Ovary (tissue), 9 donors: ENCODE data around the gene VPS54. TPM values are rescaled to one million over a fixed set of nuclear protein-coding genes. Genes with fewer than 3 reads are reported as not detected.
"Not testable (repeated sequence)": the region's sequence is repeated elsewhere in the genome, so short reads cannot be mapped to it uniquely, and the experiment has no call there.

Source experiments
- DNase-seq, 5 donors: peaks; one replicate each; pipeline ENCODE4 v3.0.0-alpha.2; 2019 to 2020
- H3K27ac ChIP-seq, 2 donors: fragments of 200-600 bp; one replicate each; pipeline versions ENCODE4 v1.5.1 to v1.8.0; 2019 to 2022
- H3K27me3 ChIP-seq: fragments of 200-600 bp; one replicate; pipeline ENCODE4 v1.8.0; 2022
- H3K36me3 ChIP-seq: fragments of 200-600 bp; sonication (generic); one replicate; pipeline ENCODE4 v1.5.1; 2019
- H3K4me1 ChIP-seq: one replicate; pipeline ENCODE4 v1.8.1; 2013; ENCODE audit warnings: mild to moderate bottlenecking, moderate library complexity; ENCODE audit not compliant: insufficient read depth
- H3K4me3 ChIP-seq: fragments of 200-600 bp; sonication (generic); one replicate; pipeline ENCODE4 v1.5.1; 2017
- H3K9me3 ChIP-seq, 2 donors: fragments of 200-600 bp in 1 of 2; sonication (generic) in 1 of 2; one replicate each; pipeline versions ENCODE4 v1.5.1 to v1.8.1; 2013 to 2019; ENCODE audit warnings: mild to moderate bottlenecking in 1 of 2, moderate library complexity in 1 of 2
- EP300 ChIP-seq: sonication (generic); formaldehyde crosslinking; IDR thresholded peaks from one replicate; pipeline ENCODE4 v1.6.1; 2017; ENCODE audit warnings: antibody characterized with exemption
- POLR2A ChIP-seq: fragments of 450-650 bp; IDR thresholded peaks from one replicate; pipeline ENCODE4 v1.6.1; 2017; ENCODE audit warnings: antibody characterized with exemption, mild to moderate bottlenecking, moderate library complexity
- WGBS, 3 donors: extraction: QIAGEN DNeasy Blood & Tissue Kit in 1 of 3; methylation state at CpG; one replicate each; pipeline versions ENCODE4 v1.1.5 to v1.1.7; 2013 to 2017; 5-methylcytosine and 5-hydroxymethylcytosine counted together
- intact Hi-C, 4 donors: fragments of 100-400 bp; cut with DNase I; formaldehyde crosslinking; loops; one replicate each; pipeline versions ENCODE4 v1.11.0 to v1.15.1; 2022 to 2023
- polyA plus RNA-seq, 2 donors: library from polyadenylated mRNA; stranded (reverse); fragments of 200-250 nt in 1 of 2; fragments of 350-450 nt in 1 of 2; fragmentation: Illumina TruSeq in 1 of 2; extraction: RNeasy Lipid Tissue Mini Kit (QIAGEN cat#74804) in 1 of 2; gene quantifications; one replicate each; pipeline ENCODE4 v1.2.3, GENCODE V29; 2013 to 2014
- total RNA-seq, 7 donors: library from RNA; depleted of rRNA in 2 of 7; stranded (reverse); fragments of >200 nt in 2 of 7; fragmentation: NEBNext Ultra II Directional in 3 of 7; extraction: Animal tissue kit (Norgen Biotek cat#: 25700) in 3 of 7; gene quantifications; one replicate each; pipeline versions ENCODE4 v1.1.0 to v1.2.4, GENCODE V29; 2016 to 2023
- TF ChIP-seq, protein P1 (sequence below), 3 donors: fragments of 450-650 bp in 2 of 3; fragments of 200-600 bp in 1 of 3; IDR thresholded peaks; one replicate each; pipeline versions ENCODE4 v1.5.1 to v1.8.0; 2016 to 2022; ENCODE audit warnings: antibody characterized with exemption in 3 of 3, mild to moderate bottlenecking in 1 of 3
- donor health status: DM: no; HTN: no; CAD: no; lungs with moderate emphysema.
- donor health status: DM: no; HTN: no; CAD: no.
- donor health status: Bipolar disorder and iron deficiency.
- donor health status: DM: yes; HTN: yes; CAD: no.
- donor health status: DM: no; HTN: no; CAD: no.
- donor health status: DM: yes; HTN: yes; CAD: no.

Gene VPS54
- total and polyA plus RNA-seq, 9 donors = 17.9 to 28.6 (median 20.6) TPM

DNA sequence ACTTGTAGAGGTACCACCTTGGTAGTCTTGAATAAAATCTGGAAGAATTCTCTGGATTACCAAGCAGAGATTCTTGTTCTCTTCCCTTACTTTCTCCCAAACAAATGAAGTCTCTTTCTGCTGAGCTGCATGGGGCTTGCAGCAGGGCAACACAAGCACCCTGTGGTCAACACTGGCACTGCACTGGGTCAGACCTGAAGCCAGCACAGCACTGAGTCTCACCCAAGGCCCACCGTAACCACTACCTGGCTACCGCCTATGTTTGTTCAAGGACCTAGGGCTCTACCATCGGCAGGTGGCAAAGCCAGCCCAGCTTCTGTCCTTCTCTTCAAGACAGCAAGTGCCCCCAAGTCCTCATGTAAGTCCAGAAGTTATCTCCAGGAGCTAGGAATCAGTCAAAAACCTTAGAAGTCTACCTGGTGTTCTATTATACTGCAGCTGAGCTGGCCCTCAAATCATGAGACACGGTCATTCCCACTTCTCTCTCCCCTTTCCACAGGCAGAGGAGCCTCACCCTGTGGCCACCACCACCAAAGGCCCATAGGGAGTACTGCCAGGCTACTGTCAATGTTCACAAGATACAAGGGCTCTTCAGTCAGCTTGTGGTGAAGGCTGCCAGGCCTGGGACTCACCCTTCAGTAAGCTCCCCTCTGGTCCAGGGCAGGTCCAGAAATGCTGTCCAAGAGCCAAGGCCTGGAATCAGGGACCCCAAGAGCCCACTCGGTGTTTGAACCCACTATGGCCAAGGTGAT, 18.4 kb downstream of the VPS54 start:
- H3K4me3 ChIP-seq = no peak overlapping the region
- no peaks in the 10 kb centered on the region for H3K27me3 ChIP-seq
- no peak overlapping the region for H3K27ac ChIP-seq
- H3K4me1 ChIP-seq = peaks cover 2% of the 10 kb centered on the region
- H3K36me3 ChIP-seq = no peaks in the 10 kb centered on the region
- WGBS, 3 donors = 95 to 98% (median 96%) methylated on average over 5 of the region's 5 CpGs
- intact Hi-C loops = no loop called here
- TF ChIP-seq EP300 = no peak
- TF ChIP-seq, protein P1, sequence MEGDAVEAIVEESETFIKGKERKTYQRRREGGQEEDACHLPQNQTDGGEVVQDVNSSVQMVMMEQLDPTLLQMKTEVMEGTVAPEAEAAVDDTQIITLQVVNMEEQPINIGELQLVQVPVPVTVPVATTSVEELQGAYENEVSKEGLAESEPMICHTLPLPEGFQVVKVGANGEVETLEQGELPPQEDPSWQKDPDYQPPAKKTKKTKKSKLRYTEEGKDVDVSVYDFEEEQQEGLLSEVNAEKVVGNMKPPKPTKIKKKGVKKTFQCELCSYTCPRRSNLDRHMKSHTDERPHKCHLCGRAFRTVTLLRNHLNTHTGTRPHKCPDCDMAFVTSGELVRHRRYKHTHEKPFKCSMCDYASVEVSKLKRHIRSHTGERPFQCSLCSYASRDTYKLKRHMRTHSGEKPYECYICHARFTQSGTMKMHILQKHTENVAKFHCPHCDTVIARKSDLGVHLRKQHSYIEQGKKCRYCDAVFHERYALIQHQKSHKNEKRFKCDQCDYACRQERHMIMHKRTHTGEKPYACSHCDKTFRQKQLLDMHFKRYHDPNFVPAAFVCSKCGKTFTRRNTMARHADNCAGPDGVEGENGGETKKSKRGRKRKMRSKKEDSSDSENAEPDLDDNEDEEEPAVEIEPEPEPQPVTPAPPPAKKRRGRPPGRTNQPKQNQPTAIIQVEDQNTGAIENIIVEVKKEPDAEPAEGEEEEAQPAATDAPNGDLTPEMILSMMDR (IDR thresholded peaks at IDR 0.05) = no peak
- no peak for TF ChIP-seq POLR2A
- DNase-seq = no peak
- no peaks in the 10 kb centered on the region for H3K9me3 ChIP-seq

DNA sequence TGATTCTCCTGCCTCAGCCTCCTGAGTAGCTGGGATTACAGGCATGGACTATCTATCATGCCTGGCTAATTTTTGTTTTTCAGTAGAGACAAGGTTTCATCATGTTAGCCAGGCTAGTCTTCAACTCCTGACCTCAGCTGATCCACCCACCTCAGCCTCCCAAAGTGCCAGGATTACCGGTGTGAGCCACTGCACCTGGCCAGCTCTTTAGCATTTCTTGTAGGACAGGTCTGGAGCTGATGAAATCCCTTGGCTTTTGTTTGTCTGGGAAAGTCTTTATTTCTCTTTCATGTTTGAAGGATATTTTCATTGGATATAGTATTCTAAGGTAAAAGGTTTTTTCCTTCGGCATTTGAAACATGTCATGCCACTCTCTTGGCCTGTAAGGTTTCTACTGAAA, 20.2 kb downstream of the VPS54 start:
- 96 to 100% (median 98%) methylated on average over 2 of the region's 2 CpGs for WGBS, 3 donors

DNA sequence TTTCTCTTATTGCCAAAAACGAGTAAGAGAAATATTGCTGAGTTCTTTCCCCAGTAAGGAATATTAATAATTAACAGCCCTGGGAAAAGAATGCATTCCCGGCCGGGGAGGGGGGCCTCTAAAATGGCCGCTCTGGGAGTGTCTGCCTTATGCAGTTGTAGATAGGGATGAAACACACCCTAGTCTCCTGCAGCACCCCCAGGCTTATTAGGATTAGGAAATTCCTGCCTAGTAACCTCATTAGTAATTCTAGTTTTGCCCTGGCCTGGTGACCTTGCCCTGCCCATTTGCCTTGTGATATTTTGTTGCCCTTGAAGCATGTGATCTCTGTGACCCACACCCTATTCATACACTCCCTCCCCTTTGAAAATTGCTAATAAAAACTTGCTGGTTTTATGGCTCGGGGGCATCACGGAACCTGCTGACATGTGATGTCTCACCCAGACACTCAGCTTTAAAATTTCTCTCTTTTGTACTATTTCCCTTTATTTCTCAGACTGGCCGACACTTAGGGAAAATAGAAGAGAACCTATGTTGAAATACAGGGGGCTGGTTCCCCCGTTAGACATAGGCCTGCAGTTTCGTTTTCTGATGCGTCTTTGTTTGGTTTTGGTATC, 22.5 kb downstream of the VPS54 start:
- H3K27ac ChIP-seq, H3K36me3 ChIP-seq, H3K4me3 ChIP-seq, DNase-seq, intact Hi-C loops, H3K4me1 ChIP-seq, H3K9me3 ChIP-seq, H3K27me3 ChIP-seq: not testable (repeated sequence)
- 95 to 97% (median 97%) methylated on average over 10 of the region's 10 CpGs for WGBS, 3 donors

More for the DNA sequence above, 20.2 kb downstream of the VPS54 start:
- H3K27me3 ChIP-seq = no peaks in the 10 kb centered on the region
- H3K27ac ChIP-seq = no peak overlapping the region
- H3K9me3 ChIP-seq = no peaks in the 10 kb centered on the region
- no peak for DNase-seq
- peaks cover 3% of the 10 kb centered on the region for H3K4me1 ChIP-seq
- intact Hi-C loops = no loop called here
- H3K36me3 ChIP-seq = no peaks in the 10 kb centered on the region
- TF ChIP-seq, protein P1 (IDR thresholded peaks at IDR 0.05) = no peak
- TF ChIP-seq EP300 (no peak), POLR2A (no peak)
- H3K4me3 ChIP-seq = no peak overlapping the region

DNA sequence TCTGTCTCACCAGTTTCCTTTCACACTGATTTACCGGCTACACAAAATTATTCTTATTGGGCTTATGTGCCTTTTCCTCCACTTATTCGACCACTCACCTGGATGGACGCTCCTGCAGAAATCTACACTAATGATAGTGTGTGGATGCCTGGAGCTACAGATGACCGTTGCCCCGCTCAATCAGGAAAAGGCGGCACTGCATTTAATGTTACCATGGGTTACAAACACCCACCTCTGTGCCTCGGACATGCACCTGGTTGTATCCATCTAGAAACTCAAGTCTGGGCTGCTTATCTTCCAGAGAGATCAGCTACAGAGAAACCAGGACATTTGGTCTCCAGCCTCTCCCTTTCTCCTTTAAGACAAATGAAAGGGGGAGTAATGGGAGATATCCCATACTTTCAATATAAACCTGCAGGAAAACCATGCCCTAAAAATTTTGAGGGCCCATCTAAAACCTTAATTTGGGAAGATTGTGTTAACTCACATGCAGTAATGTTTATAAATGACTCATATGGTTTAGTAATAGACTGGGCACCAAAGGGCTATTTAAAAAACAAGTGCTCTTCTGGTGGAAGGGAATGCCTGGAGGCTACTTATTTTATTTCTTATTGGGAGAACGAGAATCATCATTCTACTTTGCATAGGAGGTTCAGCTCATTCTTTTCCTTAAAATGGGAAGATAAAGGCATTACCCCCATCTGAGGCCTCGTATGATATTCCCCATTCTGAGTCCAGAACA, 24.7 kb downstream of the VPS54 start:
- intact Hi-C loops, H3K4me1 ChIP-seq, H3K27ac ChIP-seq, H3K9me3 ChIP-seq, DNase-seq, H3K36me3 ChIP-seq, H3K4me3 ChIP-seq, H3K27me3 ChIP-seq: not testable (repeated sequence)
- WGBS, 3 donors = 96% methylated on average over 9 of the region's 9 CpGs

DNA sequence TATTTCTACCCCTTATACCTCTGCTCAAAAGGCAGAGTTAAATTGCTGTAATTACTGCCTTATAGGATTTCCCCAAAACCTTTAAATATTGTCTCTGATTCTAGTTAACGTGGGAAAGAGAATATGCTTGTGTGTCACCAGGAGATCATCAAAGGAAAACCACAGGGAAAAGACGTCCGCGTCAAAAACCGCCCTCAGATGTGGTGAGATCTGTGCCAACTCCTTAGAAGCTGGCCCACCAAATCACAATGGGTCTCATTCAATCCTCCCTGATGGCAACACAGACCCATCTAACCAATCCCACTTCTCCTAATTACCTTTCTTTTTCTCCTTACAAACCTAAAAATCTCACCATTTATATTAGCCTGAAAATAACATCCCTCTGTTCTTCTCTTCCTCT, 25.4 kb downstream of the VPS54 start:
- no peak for TF ChIP-seq POLR2A
- TF ChIP-seq, protein P1 (IDR thresholded peaks at IDR 0.05) = no peak
- TF ChIP-seq EP300 = no peak
- Histone ChIP-seq H3K4me1 (peaks cover 1% of the 10 kb centered on the region), H3K27me3 (no peaks in the 10 kb centered on the region), H3K36me3 (no peaks in the 10 kb centered on the region), H3K27ac (no peak overlapping the region), H3K4me3 (no peak overlapping the region), H3K9me3 (no peaks in the 10 kb centered on the region)
- intact Hi-C loops = no loop called here
- 88 to 95% (median 94%) methylated on average over 5 of the region's 5 CpGs for WGBS, 3 donors
- DNase-seq = no peak

DNA sequence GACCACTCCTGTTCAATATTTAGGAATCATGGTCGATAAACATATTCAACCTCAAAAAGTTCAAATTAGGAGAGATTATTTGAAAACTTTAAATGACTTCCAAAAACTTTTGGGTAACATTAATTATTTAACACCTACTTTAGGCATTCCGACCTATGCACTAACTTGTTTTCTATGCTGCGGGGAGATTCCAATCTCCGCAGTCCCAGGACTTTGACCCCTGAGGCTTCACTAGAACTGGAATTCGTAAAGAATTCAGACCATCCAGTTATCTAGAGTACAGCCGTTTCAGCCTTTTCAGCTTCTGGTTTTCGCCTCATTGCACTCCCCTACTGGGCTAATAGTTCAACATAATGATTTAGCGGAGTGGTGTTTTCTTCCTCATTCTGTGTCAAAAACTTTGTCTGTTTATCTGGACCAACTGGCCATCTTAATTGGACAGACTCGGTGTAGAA, 26.1 kb downstream of the VPS54 start:
- DNase-seq, intact Hi-C loops, H3K4me1 ChIP-seq, H3K27ac ChIP-seq, H3K27me3 ChIP-seq, H3K9me3 ChIP-seq, H3K36me3 ChIP-seq, H3K4me3 ChIP-seq: not testable (repeated sequence)
- WGBS, 3 donors = 87 to 91% (median 91%) methylated on average over 9 of the region's 9 CpGs
